ENCODE measurements around the gene UQCR10. TPM values are rescaled to one million over a fixed set of nuclear protein-coding genes. Genes with fewer than 3 reads are reported as not detected.

Gene UQCR10
- total RNA-seq, 4 donors from 2014 or later, result 54.3 to 78.6 (median 64.9) TPM

GRCh38 chr22:29784451-29785361 lies 17.5 kb downstream of the UQCR10 start:
- WGBS, 2 donors (ENCODE audit: low coverage in 1 of 2), result 22 to 31% methylated on average over 7 to 8 of the region's 9 CpGs
- H3K36me3 ChIP-seq, result peaks cover 0 to 25% of the 10 kb centered on the region in 2 donors
- no peak overlapping the region for H3K4me3 ChIP-seq
- ATAC-seq, result peak; percentile 44
- TF ChIP-seq POLR2A (IDR thresholded peaks at IDR 0.05) (no peak), CTCF (IDR thresholded peaks at IDR 0.05) (no peak), POLR2AphosphoS5 (IDR thresholded peaks at IDR 0.05) (peak; percentile 38)
- H3K27me3 ChIP-seq, result no peaks in the 10 kb centered on the region
- H3K4me1 ChIP-seq, result peaks cover 0 to 42% (median 21%) of the 10 kb centered on the region in 3 donors
- H3K27ac ChIP-seq, result peak overlapping the region in 3 of 4 donors; percentile 2 to 70 (median 63)
- H3K9me3 ChIP-seq, result no peaks in the 10 kb centered on the region

GRCh38 chr22:29786031-29786430 lies 18.9 kb downstream of the UQCR10 start:
- WGBS, 2 donors (ENCODE audit: low coverage in 1 of 2), result 17 to 56% methylated on average over 1 to 2 of the region's 5 CpGs
- peaks cover 0 to 34% (median 18%) of the 10 kb centered on the region in 3 donors for H3K4me1 ChIP-seq
- H3K27ac ChIP-seq, result no peak overlapping the region

GRCh38 chr22:29787371-29787980 lies 20.3 kb downstream of the UQCR10 start:
- Histone ChIP-seq H3K27ac (no peak overlapping the region), H3K4me3 (no peak overlapping the region), H3K4me1 (peaks cover 0 to 20% (median 7%) of the 10 kb centered on the region in 3 donors)

More at GRCh38 chr22:29786031-29786430, 18.9 kb downstream of the UQCR10 start:
- Histone ChIP-seq H3K4me3 (no peak overlapping the region), H3K9me3 (no peaks in the 10 kb centered on the region), H3K36me3 (peaks cover 0 to 38% of the 10 kb centered on the region in 2 donors), H3K27me3 (no peaks in the 10 kb centered on the region)
- no peak for TF ChIP-seq CTCF (IDR thresholded peaks at IDR 0.05)
- TF ChIP-seq EP300 (IDR thresholded peaks at IDR 0.05), result no peak
- TF ChIP-seq POLR2A (IDR thresholded peaks at IDR 0.05), result no peak
- no peak for TF ChIP-seq POLR2AphosphoS5 (IDR thresholded peaks at IDR 0.05)
- no peak for ATAC-seq

More at GRCh38 chr22:29787371-29787980, 20.3 kb downstream of the UQCR10 start:
- H3K36me3 ChIP-seq, result peaks cover 0 to 53% of the 10 kb centered on the region in 2 donors
- no peak for ATAC-seq
- no peaks in the 10 kb centered on the region for H3K27me3 ChIP-seq
- WGBS, 2 donors (ENCODE audit: low coverage in 1 of 2), result 42 to 73% methylated on average over 3 of the region's 9 CpGs
- no peak for TF ChIP-seq POLR2A (IDR thresholded peaks at IDR 0.05)
- no peak for TF ChIP-seq EP300 (IDR thresholded peaks at IDR 0.05)
- TF ChIP-seq CTCF (IDR thresholded peaks at IDR 0.05), result no peak
- TF ChIP-seq POLR2AphosphoS5 (IDR thresholded peaks at IDR 0.05), result no peak
- H3K9me3 ChIP-seq, result no peaks in the 10 kb centered on the region

Measured in gastroesophageal sphincter (tissue), 4 donors.